K562 (cell line): ENCODE data around the gene ABCF3. TPM values are rescaled to one million over a fixed set of nuclear protein-coding genes. Genes with fewer than 3 reads are reported as not detected.

Source experiments
- BDP1 ChIP-seq: IDR thresholded peaks from 3 replicates; pipeline ENCODE4 v1.6.1; 2011; ENCODE audit not compliant: insufficient read length, insufficient read depth
- CHD4 ChIP-seq: fragments of 200-600 bp; sonication (generic); IDR thresholded peaks from 3 replicates; pipeline ENCODE4 v1.6.1; 2012; ENCODE audit warnings: low read depth, mild to moderate bottlenecking, mixed read lengths, low read length, inconsistent platforms; ENCODE audit not compliant: insufficient read depth, insufficient replicate concordance, poor library complexity, severe bottlenecking
- CTBP1 ChIP-seq: fragments of 450-650 bp; IDR thresholded peaks from 2 replicates; pipeline ENCODE4 v1.6.1; 2016; ENCODE audit warnings: borderline replicate concordance
- GTF2A2 ChIP-seq: IDR thresholded peaks from 2 replicates; pipeline ENCODE4 v1.6.1; 2016; ENCODE audit warnings: mild to moderate bottlenecking, missing genetic modification characterization, missing compliant biosample characterization
- GTF3C2 ChIP-seq: IDR thresholded peaks from 3 replicates; pipeline ENCODE4 v1.6.1; 2011; ENCODE audit warnings: borderline replicate concordance, mild to moderate bottlenecking, moderate library complexity; ENCODE audit not compliant: insufficient read length; ENCODE audit errors: extremely low read depth
- HDAC1 ChIP-seq, 2 experiments: fragments of 450-650 bp; IDR thresholded peaks; 2 replicates each; pipeline ENCODE4 v1.6.1; 2016 to 2017; ENCODE audit warnings: inconsistent platforms in 1 of 2, mild to moderate bottlenecking in 1 of 2, moderate library complexity in 1 of 2
- HDGF ChIP-seq: fragments of 450-650 bp; IDR thresholded peaks from 2 replicates; pipeline ENCODE4 v1.6.1; 2016
- JUND ChIP-seq, 2 experiments: IDR thresholded peaks; 2 replicates in 1 of 2; 3 replicates in 1 of 2; pipeline ENCODE4 v1.6.1; 2011; ENCODE audit warnings: borderline replicate concordance in 2 of 2, low read depth in 2 of 2, low read length in 2 of 2, improper control_type of control experiment in 1 of 2, missing biosample characterization in 1 of 2, missing genetic modification characterization in 1 of 2, missing genetic modification reagents in 1 of 2
- KAT8 ChIP-seq: fragments of 450-650 bp; IDR thresholded peaks from 2 replicates; pipeline ENCODE4 v1.6.1; 2016; ENCODE audit warnings: low read depth, mild to moderate bottlenecking
- MCM2 ChIP-seq: fragments of 450-650 bp; IDR thresholded peaks from 2 replicates; pipeline ENCODE4 v1.6.1; 2017; ENCODE audit warnings: low read depth, mild to moderate bottlenecking
- PHF8 ChIP-seq: fragments of 200-600 bp; sonication (generic); IDR thresholded peaks from 2 replicates; pipeline ENCODE4 v1.6.1; 2012; ENCODE audit warnings: mixed run types, mild to moderate bottlenecking, inconsistent platforms, low read length, moderate library complexity, borderline replicate concordance
- PRMT5 ChIP-seq: sonication (generic); formaldehyde crosslinking; IDR thresholded peaks from 2 replicates; pipeline ENCODE4 v1.5.0; 2020; ENCODE audit warnings: missing genetic modification reagents
- SAP30 ChIP-seq: fragments of 200-600 bp; sonication (generic); IDR thresholded peaks from 2 replicates; pipeline ENCODE4 v1.6.1; 2012; ENCODE audit warnings: borderline replicate concordance, low read depth, mild to moderate bottlenecking, moderate library complexity, low read length, control low read depth, inconsistent platforms; ENCODE audit not compliant: insufficient read depth, poor library complexity, severe bottlenecking
- SMAD4 ChIP-seq: fragments of 250-450 bp; sonication (Bioruptor Pico); conservative IDR thresholded peaks from 2 replicates; pipeline ENCODE4 v1.8.0; 2021; ENCODE audit warnings: inconsistent platforms, mild to moderate bottlenecking, moderate library complexity
- SMARCA4 ChIP-seq: fragments of 450-650 bp; IDR thresholded peaks from 2 replicates; pipeline ENCODE4 v1.6.1; 2016
- SP1 ChIP-seq: sonication (generic); formaldehyde crosslinking; IDR thresholded peaks from 2 replicates; pipeline ENCODE4 v1.8.1; 2022; ENCODE audit warnings: mild to moderate bottlenecking, missing genetic modification reagents
- SUPT5H ChIP-seq: fragments of 450-650 bp; IDR thresholded peaks from 2 replicates; pipeline ENCODE4 v1.6.1; 2016
- ZBTB17 ChIP-seq: fragments of 450-650 bp; formaldehyde crosslinking; IDR thresholded peaks from 2 replicates; pipeline ENCODE4 v1.4.0; 2020; ENCODE audit warnings: mild to moderate bottlenecking
- ZBTB34 ChIP-seq: fragments of 250-450 bp; sonication (Bioruptor Pico); IDR thresholded peaks from 2 replicates; pipeline ENCODE4 v1.8.0; 2021; ENCODE audit warnings: mild to moderate bottlenecking, moderate library complexity
- ZNF121 ChIP-seq: sonication (generic); formaldehyde crosslinking; conservative IDR thresholded peaks from 2 replicates; pipeline ENCODE4 v1.8.0; 2022; ENCODE audit warnings: missing genetic modification reagents
- ZNF197 ChIP-seq: fragments of 200-800 bp; sonication (Bioruptor generic); IDR thresholded peaks from 2 replicates; pipeline ENCODE4 v1.6.1; 2016; ENCODE audit warnings: low read depth, missing genetic modification characterization, missing compliant biosample characterization
- ZNF395 ChIP-seq: fragments of 200-800 bp; sonication (Bioruptor generic); IDR thresholded peaks from 2 replicates; pipeline ENCODE4 v1.6.1; 2017; ENCODE audit warnings: missing genetic modification characterization, missing compliant biosample characterization
- polyA plus RNA-seq, 8 experiments: library from polyadenylated mRNA; depleted of rRNA in 4 of 8; stranded (reverse) in 5 of 8; unstranded in 3 of 8; fragments of >200 nt; fragmentation: Nextera tagmentation in 2 of 8; fragmentation: Illumina TruSeq in 1 of 8; extraction: Ambion mirVana in 2 of 8; extraction: Trizol in 1 of 8; gene quantifications; 2 replicates each; pipeline versions ENCODE4 v1.2.1 to v1.2.3, GENCODE V29; 2011 to 2014; ENCODE audit warnings: inconsistent platforms in 1 of 8, missing spikeins in 1 of 8
- total RNA-seq, 7 experiments: library from RNA; depleted of rRNA in 6 of 7; stranded (reverse); fragments of >200 nt in 6 of 7; fragmentation: Illumina TruSeq in 2 of 7; extraction: Trizol in 2 of 7; gene quantifications; 2 replicates each; pipeline versions ENCODE4 v1.2.1 to v1.2.3, GENCODE V29; 2011 to 2021; ENCODE audit warnings: low replicate concordance in 1 of 7

Gene ABCF3
- total and polyA plus RNA-seq, 9 of the 15 experiments (the other 6 are each of a cell fraction or from before 2014, with no cell fraction given) = 6.7 to 77.9 (median 45.1) TPM

GRCh38 chr3:184174646-184175492 is 11.1 kb upstream of the ABCF3 start, which contains the start of gene AP2M1 (continued):
- TF ChIP-seq JUND (IDR thresholded peaks at IDR 0.05; ENCODE audit: borderline replicate concordance, low read depth, low read length) (peak; percentile 35; the same call in 1 of the 2 replicates), JUND (tag; IDR thresholded peaks at IDR 0.05; ENCODE audit: borderline replicate concordance, low read depth, low read length) (peak; percentile 26; the same call in 1 of the 3 replicates), ZBTB17 (CRISPR knock-in tag) (peak; percentile 70; the same call in 1 of the 2 replicates), ZNF121 (CRISPR knock-in tag) (no peak), SMARCA4 (0 out of 2 replicates have a peak, but pooled peaks have one; percentile 20), ZBTB34 (CRISPR knock-in tag) (no peak), CTBP1 (peak; percentile 27; the same call in 1 of the 2 replicates), HDGF (no peak), CHD4 (no peak), PRMT5 (no peak), ZNF197 (CRISPR knock-in tag) (peak; percentile 94), MCM2 (no peak), KAT8 (no peak), ZNF395 (CRISPR knock-in tag) (no peak), GTF2A2 (tag) (no peak), SUPT5H (peak; percentile 87), PHF8 (peak; percentile 92; the same call in 1 of the 2 replicates), SP1 (CRISPR knock-in tag) (peak; percentile 86), SMAD4 (CRISPR knock-in tag) (0 out of 2 replicates have a peak, but pooled peaks have one; percentile 39), GTF3C2 (no peak), HDAC1 (IDR thresholded peaks at IDR 0.05) (peak in 1 of 2 experiments; percentile 55; a peak in 1 of 4 replicates), BDP1 (no peak), SAP30 (peak; percentile 67)
